Measurements from ENCODE around the gene MAPK14. TPM values are rescaled to one million over a fixed set of nuclear protein-coding genes. Genes with fewer than 3 reads are reported as not detected.
"Not testable (repeated sequence)": the region's sequence is repeated elsewhere in the genome, so short reads cannot be mapped to it uniquely, and the experiment has no call there.

The MAPK14 gene
- total and polyA plus RNA-seq, 9 of the 15 experiments (the other 6 are each of a cell fraction or from before 2014, with no cell fraction given), result 8.8 to 62.7 (median 35.5) TPM

DNA sequence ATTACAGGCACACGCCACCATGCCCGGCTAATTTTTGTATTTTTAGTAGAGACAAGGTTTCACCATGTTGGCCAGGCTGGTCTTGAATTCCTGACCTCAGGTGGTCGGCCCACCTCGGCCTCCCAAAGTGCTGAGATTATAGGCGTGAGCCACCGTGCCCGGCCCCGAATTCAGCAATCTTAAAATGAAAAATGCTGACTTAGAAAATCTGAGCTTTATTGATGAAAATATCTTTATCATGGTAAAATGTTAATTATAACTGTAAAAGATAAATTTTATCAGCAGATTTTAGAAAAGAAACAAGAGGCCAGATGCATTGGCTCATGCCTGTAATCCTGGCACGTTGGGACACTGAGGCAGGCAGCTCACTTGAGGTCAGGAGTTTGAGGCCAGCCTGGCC is 39.6 kb upstream of the MAPK14 start:
- TF ChIP-seq MAFG (tag; conservative IDR thresholded peaks at IDR 0.05), result peak; percentile 60
- TF ChIP-seq ZNF316 (IDR thresholded peaks at IDR 0.05), result peak; percentile 83
- peak; percentile 70 for TF ChIP-seq C11orf30 (IDR thresholded peaks at IDR 0.05; ENCODE audit: low read depth)
- H3K27ac ChIP-seq (ENCODE audit: extremely low read depth, low read depth, low read length); CTCF ChIA-PET (ENCODE audit: low intra/inter-chr PET ratio); H3K36me3 ChIP-seq (ENCODE audit: control insufficient read depth, insufficient read depth, low read length); in situ Hi-C loops (cut with MboI); intact Hi-C loops (cut with micrococcal nuclease); BruUV-seq (replicated peaks); H3K9ac ChIP-seq (ENCODE audit: insufficient read depth in 1 of 2, low read depth in 2 of 2, low read length in 2 of 2); H3K79me2 ChIP-seq (ENCODE audit: control insufficient read depth, insufficient read depth, low read length); H2AFZ ChIP-seq (ENCODE audit: low read depth, low read length); H3K4me1 ChIP-seq (replicated peaks in 1 of 2; ENCODE audit: control insufficient read depth in 2 of 2, insufficient read depth in 2 of 2, low read length in 2 of 2); H4K20me1 ChIP-seq (replicated peaks; ENCODE audit: control insufficient read depth, insufficient read depth, low read length); H3K9me1 ChIP-seq (ENCODE audit: control insufficient read depth, insufficient read depth, low read length); FAIRE-seq; ATAC-seq; H3K4me2 ChIP-seq (ENCODE audit: insufficient read depth, low read length); H3K4me3 ChIP-seq; H3K9me3 ChIP-seq (replicated peaks; ENCODE audit: control insufficient read depth, insufficient read depth, low read depth, low read length); DNase-seq (ENCODE audit: extremely low read depth in 1 of 4, low spot score in 3 of 4): not testable (repeated sequence)
- 3% methylated on average over 9 of the region's 9 CpGs for WGBS (ENCODE audit: insufficient coverage, low coverage, missing lambda C conversion rate)
- POLR2A ChIA-PET, result interaction anchor here (0.6 to 2.3 kb wide), 5 partner anchors 9 to 435 kb away, joined by 3 to 12 read pairs (median 3); no protein-coding TSS in a partner anchor
- H3K27me3 ChIP-seq (ENCODE audit: control insufficient read depth in 2 of 2, insufficient read depth in 2 of 2, low read length in 2 of 2), result peaks cover 24 to 26% of the 10 kb centered on the region in 2 experiments

DNA sequence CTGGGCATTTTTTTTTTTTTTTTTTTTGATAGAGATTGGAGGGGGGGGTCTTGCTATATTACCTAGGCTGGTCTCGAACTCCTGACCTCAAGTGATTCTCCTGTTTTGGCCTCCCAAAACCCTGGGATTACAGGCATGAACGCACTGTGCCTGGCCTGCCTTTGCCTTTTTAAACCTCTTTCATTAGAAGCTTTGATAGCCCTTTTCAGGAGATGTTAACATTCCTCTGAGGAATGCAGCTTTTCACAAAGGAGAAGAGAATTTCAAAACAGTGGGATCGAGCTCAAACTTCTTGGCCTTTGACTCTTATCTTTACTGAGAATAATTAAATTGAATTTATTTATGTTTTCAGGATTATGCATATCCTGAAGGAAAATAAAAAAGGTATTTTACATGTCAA is 34.5 kb upstream of the MAPK14 start:
- Histone ChIP-seq H3K79me2 (ENCODE audit: control insufficient read depth, insufficient read depth, low read length) (no peaks in the 10 kb centered on the region), H4K20me1 (replicated peaks; ENCODE audit: control insufficient read depth, insufficient read depth, low read length) (no peaks in the 10 kb centered on the region), H3K4me3 (no peak overlapping the region), H3K27me3 (ENCODE audit: control insufficient read depth in 2 of 2, insufficient read depth in 2 of 2, low read length in 2 of 2) (peaks cover 20 to 38% of the 10 kb centered on the region in 2 experiments), H3K4me1 (replicated peaks in 1 of 2; ENCODE audit: control insufficient read depth in 2 of 2, insufficient read depth in 2 of 2, low read length in 2 of 2) (no peaks in the 10 kb centered on the region), H2AFZ (ENCODE audit: low read depth, low read length) (no peak overlapping the region), H3K4me2 (ENCODE audit: insufficient read depth, low read length) (no peak overlapping the region), H3K9ac (ENCODE audit: insufficient read depth in 1 of 2, low read depth in 2 of 2, low read length in 2 of 2) (no peak overlapping the region), H3K9me1 (ENCODE audit: control insufficient read depth, insufficient read depth, low read length) (no peaks in the 10 kb centered on the region), H3K27ac (ENCODE audit: extremely low read depth, low read depth, low read length) (no peak overlapping the region), H3K9me3 (replicated peaks; ENCODE audit: control insufficient read depth, insufficient read depth, low read depth, low read length) (no peaks in the 10 kb centered on the region), H3K36me3 (ENCODE audit: control insufficient read depth, insufficient read depth, low read length) (no peaks in the 10 kb centered on the region)
- DNase-seq (ENCODE audit: extremely low read depth in 1 of 4, low spot score in 3 of 4) (no peak), FAIRE-seq (no peak), ATAC-seq (no peak)
- intact Hi-C loops (cut with micrococcal nuclease), result no loop called here
- in situ Hi-C loops (cut with MboI), result no loop called here
- TF ChIP-seq EZH2 (IDR thresholded peaks at IDR 0.05; ENCODE audit: borderline replicate concordance, low read depth, low read length), result no peak
- no peak for TF ChIP-seq CHCHD3 (CRISPR knock-in tag; IDR thresholded peaks at IDR 0.05)
- TF ChIP-seq, protein P1, sequence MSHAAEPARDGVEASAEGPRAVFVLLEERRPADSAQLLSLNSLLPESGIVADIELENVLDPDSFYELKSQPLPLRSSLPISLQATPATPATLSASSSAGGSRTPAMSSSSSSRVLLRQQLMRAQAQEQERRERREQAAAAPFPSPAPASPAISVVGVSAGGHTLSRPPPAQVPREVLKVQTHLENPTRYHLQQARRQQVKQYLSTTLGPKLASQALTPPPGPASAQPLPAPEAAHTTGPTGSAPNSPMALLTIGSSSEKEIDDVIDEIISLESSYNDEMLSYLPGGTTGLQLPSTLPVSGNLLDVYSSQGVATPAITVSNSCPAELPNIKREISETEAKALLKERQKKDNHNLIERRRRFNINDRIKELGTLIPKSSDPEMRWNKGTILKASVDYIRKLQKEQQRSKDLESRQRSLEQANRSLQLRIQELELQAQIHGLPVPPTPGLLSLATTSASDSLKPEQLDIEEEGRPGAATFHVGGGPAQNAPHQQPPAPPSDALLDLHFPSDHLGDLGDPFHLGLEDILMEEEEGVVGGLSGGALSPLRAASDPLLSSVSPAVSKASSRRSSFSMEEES (CRISPR knock-in tag; IDR thresholded peaks at IDR 0.05), result no peak
- TF ChIP-seq NFIX (CRISPR knock-in tag; IDR thresholded peaks at IDR 0.05; ENCODE audit: low read depth), result no peak
- no peak for TF ChIP-seq RCOR1 (IDR thresholded peaks at IDR 0.05; ENCODE audit: borderline replicate concordance in 1 of 2, low read depth in 2 of 2, low read length in 2 of 2)
- TF ChIP-seq EP300 (IDR thresholded peaks at IDR 0.05; ENCODE audit: low read length), result no peak
- no peak for TF ChIP-seq TEAD1 (CRISPR knock-in tag; IDR thresholded peaks at IDR 0.05)
- TF ChIP-seq MTA2 (IDR thresholded peaks at IDR 0.05; ENCODE audit: low read depth), result no peak
- no peak for TF ChIP-seq SIN3A (IDR thresholded peaks at IDR 0.05; ENCODE audit: borderline replicate concordance in 2 of 2, control insufficient read depth in 1 of 2, low read depth in 2 of 2, low read length in 2 of 2)
- POLR2A ChIA-PET, result interaction anchor here (2.0 kb wide), 1 partner anchor 13 kb away, joined by 14 read pairs; no protein-coding TSS in a partner anchor
- CTCF ChIA-PET (ENCODE audit: low intra/inter-chr PET ratio), result no interaction called here
- no TSS peak for BruUV-seq (replicated peaks)
- 9% methylated on average over 3 of the region's 3 CpGs for WGBS (ENCODE audit: insufficient coverage, low coverage, missing lambda C conversion rate)
